Fibroblast of mammary gland (primary cell): ENCODE results near the gene FHIT.

Experiments
- DNase-seq: peaks from one replicate; pipeline ENCODE4 v3.0.0-alpha.2; 2010; ENCODE audit warnings: low read depth
- H3K4me3 ChIP-seq: 2 replicates; pipeline ENCODE4 v1.5.1; 2011; ENCODE audit warnings: low read depth, mild to moderate bottlenecking, low read length, moderate library complexity; ENCODE audit not compliant: control insufficient read depth
- CTCF ChIP-seq: conservative IDR thresholded peaks from 2 replicates; pipeline ENCODE4 v1.5.1; 2011; ENCODE audit warnings: low read depth, low read length, inconsistent platforms; ENCODE audit not compliant: control insufficient read depth, insufficient read depth

Gene FHIT

GRCh38 chr3:61236556-61236955 lies 14.7 kb downstream of the FHIT start:
- H3K4me3 ChIP-seq: no peak overlapping the region
- no peak for TF ChIP-seq CTCF
- DNase-seq: peak; percentile 36

- no peak for TF ChIP-seq CTCF
- no peak overlapping the region for H3K4me3 ChIP-seq
- no peak for DNase-seq
Measured at GRCh38 chr3:61233746-61234145, 17.5 kb downstream of the FHIT start.

- no peak for DNase-seq
- TF ChIP-seq CTCF: no peak
- H3K4me3 ChIP-seq: no peak overlapping the region
Measured at GRCh38 chr3:61231693-61232092, 19.6 kb downstream of the FHIT start.

GRCh38 chr3:61227799-61228198 lies 23.5 kb downstream of the FHIT start:
- no peak for DNase-seq
- H3K4me3 ChIP-seq: no peak overlapping the region
- TF ChIP-seq CTCF: no peak

GRCh38 chr3:61226166-61226686 lies 25.0 kb downstream of the FHIT start:
- TF ChIP-seq CTCF: no peak
- no peak for DNase-seq
- no peak overlapping the region for H3K4me3 ChIP-seq

- DNase-seq: no peak
- no peak for TF ChIP-seq CTCF
- no peak overlapping the region for H3K4me3 ChIP-seq
Measured at GRCh38 chr3:61224823-61225222, 26.4 kb downstream of the FHIT start.

- no peak overlapping the region for H3K4me3 ChIP-seq
- no peak for DNase-seq
- no peak for TF ChIP-seq CTCF
Measured at GRCh38 chr3:61223451-61223850, 27.8 kb downstream of the FHIT start.
